GM12891 (cell line): ENCODE data around the gene TASP1.

Experiments used
- DNase-seq: peaks from one replicate; pipeline ENCODE4 v3.0.0; 2011; ENCODE audit warnings: low spot score; ENCODE audit not compliant: insufficient read length
- FAIRE-seq: peaks from 2 replicates; lab custom pipeline; 2011; peaks lifted over from hg19 to GRCh38; lab: Jason Lieb, UNC
- PAX5 ChIP-seq: IDR thresholded peaks from 2 replicates; pipeline ENCODE4 v1.6.1; 2011; ENCODE audit warnings: low read length, moderate library complexity, mild to moderate bottlenecking; ENCODE audit not compliant: insufficient read depth, severe bottlenecking
- POLR2A ChIP-seq: IDR thresholded peaks from 2 replicates; pipeline ENCODE4 v1.6.1; 2011; ENCODE audit warnings: low read depth, low read length, control low read depth
- POLR2AphosphoS5 ChIP-seq: IDR thresholded peaks from 2 replicates; pipeline ENCODE4 v1.6.1; 2011; ENCODE audit warnings: low read depth, low read length, control low read depth
- POU2F2 ChIP-seq: IDR thresholded peaks from 2 replicates; pipeline ENCODE4 v1.6.1; 2011; ENCODE audit warnings: low read depth, mild to moderate bottlenecking, control low read depth, low read length, moderate library complexity
- SPI1 ChIP-seq: IDR thresholded peaks from 2 replicates; pipeline ENCODE4 v1.6.1; 2011; ENCODE audit warnings: low read depth, low read length, control low read depth
- TAF1 ChIP-seq: IDR thresholded peaks from 2 replicates; pipeline ENCODE4 v1.6.1; 2011; ENCODE audit warnings: low read depth, low read length, control low read depth

TASP1 gene

DNA sequence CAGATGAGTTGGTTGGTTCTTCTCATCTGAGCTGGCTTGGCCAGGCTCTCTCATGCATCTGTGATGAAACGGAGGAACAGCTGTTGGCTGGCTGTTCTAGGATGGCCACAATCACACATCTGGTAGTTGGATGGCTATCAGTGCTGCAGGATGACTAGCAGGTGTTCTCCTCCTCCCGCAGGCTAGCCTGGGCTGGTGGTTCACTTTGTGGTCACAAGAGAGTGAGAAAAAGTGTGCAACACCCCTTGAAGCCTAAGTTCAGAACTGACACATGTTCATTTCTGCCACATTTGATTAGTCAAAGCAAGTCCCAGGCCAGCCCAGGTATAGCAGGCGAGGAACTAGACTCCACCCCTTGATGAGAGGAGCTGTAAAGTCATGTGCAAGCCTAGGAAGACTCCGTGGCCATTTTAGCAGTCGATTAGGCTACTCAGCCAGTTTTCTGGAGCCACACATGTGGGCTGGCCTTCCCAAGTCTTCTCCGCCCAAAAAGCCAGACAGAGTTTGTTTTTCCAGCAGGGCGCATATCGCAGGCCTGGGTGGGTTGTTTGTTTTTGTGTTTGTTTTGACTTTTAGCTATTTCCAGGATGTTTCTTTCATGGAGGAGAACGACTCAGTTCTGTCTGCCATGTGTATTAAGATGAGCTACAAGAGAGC is 296.9 kb downstream of the TASP1 start:
- no peak for TF ChIP-seq POLR2AphosphoS5
- TF ChIP-seq POLR2A, result no peak
- no peak for TF ChIP-seq POU2F2
- no peak for TF ChIP-seq TAF1
- no peak for TF ChIP-seq PAX5
- FAIRE-seq (no peak), DNase-seq (no peak)

DNA sequence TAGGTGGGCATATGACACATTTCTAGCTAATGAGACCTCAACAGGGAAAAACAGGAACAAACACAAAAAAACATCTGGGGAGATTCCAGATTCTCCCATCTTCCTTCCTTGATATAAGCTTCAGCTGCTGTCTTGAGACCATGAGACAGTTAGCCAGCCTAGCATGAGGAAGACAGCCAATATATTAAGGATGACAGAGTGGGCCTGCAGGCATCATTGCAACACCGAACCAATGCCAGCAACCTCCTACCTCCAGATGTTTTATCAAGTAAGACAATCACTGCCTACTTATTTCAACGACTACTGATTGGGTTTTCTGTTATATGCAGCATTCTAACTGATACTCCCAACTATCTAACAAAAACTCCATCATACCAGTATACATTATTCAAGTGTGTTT is 298.6 kb downstream of the TASP1 start:
- DNase-seq, result no peak
- no peak for FAIRE-seq
- TF ChIP-seq SPI1, result no peak
- TF ChIP-seq POLR2A, result no peak
